Measurements from ENCODE around the gene CCDC179. TPM values are rescaled to one million over a fixed set of nuclear protein-coding genes. Genes with fewer than 3 reads are reported as not detected.

Gene CCDC179
- not detected for total RNA-seq

DNA sequence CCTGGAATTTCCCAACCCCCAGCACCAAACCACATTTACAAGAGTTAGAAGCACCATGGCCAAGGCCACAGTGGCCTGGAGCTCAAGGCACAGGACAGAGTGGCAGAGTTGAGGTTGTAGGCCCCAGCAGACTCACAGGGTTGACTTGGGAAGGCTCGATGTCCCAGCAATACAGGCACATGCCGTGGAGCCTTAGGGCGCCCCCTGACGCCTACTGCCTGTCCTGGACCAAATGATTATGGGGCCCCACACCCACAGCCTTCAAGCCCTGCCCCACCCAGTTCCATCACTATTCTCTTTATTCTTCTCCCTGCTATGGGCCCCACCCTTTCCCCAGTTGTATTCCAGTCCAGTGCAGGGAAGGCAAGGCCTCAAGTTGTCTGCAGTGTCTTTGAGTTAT lies at the start of gene CCDC179:
Gene CCDC179 (minus strand): TSS at position 234 of the 400 bp plus-strand sequence. CDS start 53 bp downstream, at position 181.
- Histone ChIP-seq H3K4me1 (ENCODE audit: insufficient read depth, low read length) (no peaks in the 10 kb centered on the region), H3K4me3 (ENCODE audit: low read length) (no peak within 1 kb of the TSS), H3K9me3 (ENCODE audit: low read depth, low read length) (no peaks in the 10 kb centered on the region), H3K27me3 (ENCODE audit: insufficient read depth, low read length) (no peaks in the 10 kb centered on the region)

DNA sequence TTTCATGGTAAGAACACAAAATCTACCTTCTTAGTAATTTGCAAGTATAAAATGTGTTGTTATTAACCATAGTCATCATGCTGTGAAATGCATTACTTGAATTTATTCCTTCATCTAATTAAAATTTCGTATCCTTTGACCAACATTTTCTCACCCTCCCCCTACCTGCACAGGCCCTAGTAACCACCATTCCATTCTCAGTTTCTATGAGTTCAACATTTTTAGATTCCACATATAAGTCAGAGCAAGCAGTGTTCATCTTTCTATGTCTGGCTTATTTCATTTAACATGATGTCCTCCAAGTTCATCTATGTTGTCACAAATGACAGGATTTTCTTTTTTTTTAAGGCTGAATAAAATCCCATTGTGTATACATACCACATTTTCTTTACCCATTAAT lies 43.5 kb upstream of the CCDC179 start:
- Histone ChIP-seq H3K4me1 (ENCODE audit: insufficient read depth, low read length) (no peaks in the 10 kb centered on the region), H3K4me3 (ENCODE audit: low read length) (no peak overlapping the region), H3K9me3 (ENCODE audit: low read depth, low read length) (no peaks in the 10 kb centered on the region), H3K27me3 (ENCODE audit: insufficient read depth, low read length) (no peaks in the 10 kb centered on the region)

DNA sequence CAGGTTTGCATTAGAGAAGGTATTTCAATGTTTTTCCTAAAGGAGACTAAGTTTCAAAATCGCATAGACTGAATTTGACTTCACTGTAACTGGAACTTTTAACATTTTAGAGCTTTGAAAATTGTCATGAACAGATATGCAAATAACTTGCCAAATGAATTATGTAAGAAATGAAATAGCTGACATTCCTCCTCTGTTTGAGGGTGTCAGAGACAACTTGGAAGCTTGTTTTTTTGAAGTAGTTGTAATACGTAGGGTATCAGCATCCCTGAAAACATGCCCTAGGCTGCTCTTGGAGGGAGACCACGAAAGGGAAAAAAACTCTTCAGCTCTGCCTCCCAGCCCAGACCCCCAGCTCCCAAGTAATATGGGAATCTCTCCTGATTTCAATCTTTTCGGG lies 41.3 kb upstream of the CCDC179 start:
- H3K27me3 ChIP-seq (ENCODE audit: insufficient read depth, low read length) = no peaks in the 10 kb centered on the region

DNA sequence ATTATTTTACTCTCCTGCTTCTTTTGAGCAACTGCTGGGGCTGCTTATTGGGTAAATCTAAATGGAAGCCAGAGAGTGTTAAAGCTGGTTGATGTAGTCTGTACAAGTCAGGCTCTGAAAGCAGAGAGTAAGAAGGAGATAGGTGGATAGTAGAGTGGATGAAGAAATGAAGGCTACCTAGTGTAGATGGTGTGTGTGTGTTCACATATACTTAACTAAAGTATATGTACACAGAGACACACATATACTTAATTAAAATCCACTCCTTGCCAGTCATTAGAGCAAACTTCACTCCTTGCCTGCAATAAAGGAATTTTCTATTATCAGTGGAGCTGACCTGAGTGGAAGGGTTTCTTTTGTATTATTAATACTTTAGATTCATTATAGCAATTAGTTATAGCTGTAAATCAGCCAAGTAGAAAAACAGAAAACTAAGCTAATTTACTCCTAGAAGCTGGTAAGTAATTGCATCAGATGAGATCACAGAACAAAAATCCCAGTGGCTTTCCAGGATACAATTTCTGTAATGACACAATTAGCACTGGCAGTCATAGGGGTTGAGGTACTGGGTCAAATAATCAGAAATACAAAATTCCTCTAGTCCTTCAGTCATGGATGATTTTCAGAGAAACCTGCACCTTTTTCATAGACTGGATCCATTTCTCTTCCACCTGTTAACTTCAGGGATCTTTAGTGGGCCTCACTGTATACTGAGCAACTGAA lies 40.7 kb upstream of the CCDC179 start:
- Histone ChIP-seq H3K27me3 (ENCODE audit: insufficient read depth, low read length) (no peaks in the 10 kb centered on the region), H3K4me1 (ENCODE audit: insufficient read depth, low read length) (no peaks in the 10 kb centered on the region), H3K9me3 (ENCODE audit: low read depth, low read length) (no peaks in the 10 kb centered on the region), H3K4me3 (ENCODE audit: low read length) (no peak overlapping the region)

More for the DNA sequence above, 41.3 kb upstream of the CCDC179 start:
- no peak overlapping the region for H3K4me3 ChIP-seq (ENCODE audit: low read length)
- H3K9me3 ChIP-seq (ENCODE audit: low read depth, low read length) = no peaks in the 10 kb centered on the region
- H3K4me1 ChIP-seq (ENCODE audit: insufficient read depth, low read length) = no peaks in the 10 kb centered on the region

DNA sequence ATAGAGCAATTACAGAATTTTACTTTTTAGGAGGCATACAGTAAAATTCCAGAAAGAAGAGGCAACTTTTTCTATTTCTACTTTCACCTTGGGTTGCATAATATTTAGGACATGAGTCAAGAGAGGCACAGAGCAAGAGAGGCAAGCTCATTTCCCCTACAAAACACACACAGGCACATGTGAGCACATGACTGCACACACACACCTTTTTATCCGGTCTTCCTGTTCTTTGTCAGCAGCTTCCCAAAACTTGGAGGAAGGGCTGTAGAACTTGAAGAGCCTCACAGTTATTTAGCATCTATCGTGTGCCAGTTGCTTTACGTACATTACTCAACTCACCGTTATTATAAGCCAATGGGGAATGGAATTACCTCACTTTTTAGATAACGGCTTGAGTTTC lies 37.8 kb upstream of the CCDC179 start:
- Histone ChIP-seq H3K4me1 (ENCODE audit: insufficient read depth, low read length) (no peaks in the 10 kb centered on the region), H3K4me3 (ENCODE audit: low read length) (no peak overlapping the region), H3K9me3 (ENCODE audit: low read depth, low read length) (no peaks in the 10 kb centered on the region), H3K27me3 (ENCODE audit: insufficient read depth, low read length) (no peaks in the 10 kb centered on the region)

DNA sequence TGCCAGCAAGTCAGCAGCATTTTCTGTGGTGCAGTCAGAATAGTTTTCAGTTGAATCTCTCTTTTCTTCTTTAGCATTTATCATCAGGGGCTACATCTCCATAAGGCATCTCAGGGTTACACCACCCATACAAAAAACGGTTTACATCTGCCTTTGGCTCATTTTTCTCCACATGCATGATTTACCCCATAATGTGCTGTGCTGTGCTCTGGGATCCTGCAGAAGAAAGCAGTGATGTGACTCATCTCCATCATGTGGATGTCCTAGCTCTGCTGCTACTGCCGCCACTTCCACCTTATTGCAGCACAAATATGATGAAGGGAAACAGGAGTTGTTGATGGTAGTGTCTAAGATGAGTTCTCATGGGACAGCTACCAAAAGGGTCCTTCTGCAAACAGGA lies 30.0 kb upstream of the CCDC179 start:
- no peaks in the 10 kb centered on the region for H3K9me3 ChIP-seq (ENCODE audit: low read depth, low read length)
- H3K4me1 ChIP-seq (ENCODE audit: insufficient read depth, low read length) = no peaks in the 10 kb centered on the region
- no peak overlapping the region for H3K4me3 ChIP-seq (ENCODE audit: low read length)
- H3K27me3 ChIP-seq (ENCODE audit: insufficient read depth, low read length) = no peaks in the 10 kb centered on the region

DNA sequence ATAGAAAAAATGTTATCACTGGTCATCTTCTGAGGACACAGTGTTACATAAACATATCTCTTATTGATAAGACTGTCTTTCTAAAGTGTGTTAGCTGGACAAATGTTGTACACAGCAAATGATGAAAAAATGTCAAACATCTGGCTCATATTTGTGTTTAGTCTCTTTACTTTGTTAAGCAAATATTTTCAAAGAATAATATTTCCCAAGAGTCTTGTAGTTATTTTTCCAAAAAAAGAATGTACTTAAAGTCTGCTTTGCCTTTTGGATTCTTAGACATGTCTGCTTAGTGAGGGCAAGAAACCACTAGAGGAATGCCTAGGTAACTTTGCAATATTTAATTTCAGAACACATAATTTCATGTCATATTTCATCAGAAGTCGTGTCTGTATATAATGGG lies 23.9 kb upstream of the CCDC179 start:
- no peaks in the 10 kb centered on the region for H3K4me1 ChIP-seq (ENCODE audit: insufficient read depth, low read length)
- no peak overlapping the region for H3K4me3 ChIP-seq (ENCODE audit: low read length)
- no peaks in the 10 kb centered on the region for H3K27me3 ChIP-seq (ENCODE audit: insufficient read depth, low read length)
- H3K9me3 ChIP-seq (ENCODE audit: low read depth, low read length) = no peaks in the 10 kb centered on the region

DNA sequence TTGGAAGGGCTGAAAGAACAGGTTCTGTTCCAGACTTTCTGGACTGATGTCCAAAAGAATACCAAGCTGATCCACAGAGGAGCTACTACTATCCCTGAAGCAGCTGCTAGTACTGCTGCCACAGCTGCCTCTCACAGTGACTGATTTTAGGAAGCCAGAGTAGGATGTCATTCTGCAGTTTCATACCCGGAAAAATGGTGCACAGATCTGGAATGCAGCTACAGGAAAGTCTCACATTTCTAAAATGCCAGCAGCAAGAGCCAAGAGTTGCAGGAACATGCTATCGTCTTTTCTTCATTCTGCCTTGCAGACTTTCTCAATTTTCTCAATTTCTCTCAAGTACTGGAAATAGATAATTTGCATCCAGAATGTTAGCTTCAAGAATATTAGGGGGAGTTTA lies 19.4 kb upstream of the CCDC179 start:
- Histone ChIP-seq H3K4me3 (ENCODE audit: low read length) (no peak overlapping the region), H3K27me3 (ENCODE audit: insufficient read depth, low read length) (no peaks in the 10 kb centered on the region), H3K4me1 (ENCODE audit: insufficient read depth, low read length) (no peaks in the 10 kb centered on the region), H3K9me3 (ENCODE audit: low read depth, low read length) (no peaks in the 10 kb centered on the region)

DNA sequence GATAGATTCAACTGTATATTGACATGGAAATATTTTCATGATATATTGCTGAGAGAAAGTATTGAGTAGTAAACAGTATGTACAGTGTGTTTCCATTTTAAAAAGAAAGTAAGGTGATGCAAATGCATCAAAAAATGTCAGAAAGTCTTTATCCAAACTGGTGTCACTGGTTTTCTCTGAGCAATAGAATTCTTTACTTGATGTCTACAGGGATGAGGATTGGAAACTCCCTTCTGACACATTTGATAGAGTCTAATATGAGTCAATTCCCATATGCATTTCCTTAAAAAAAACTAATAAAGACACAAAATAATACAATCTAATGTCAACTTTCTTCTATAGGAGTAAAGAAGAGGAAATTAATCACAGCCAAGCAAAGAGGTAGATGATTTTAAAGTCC lies 18.3 kb upstream of the CCDC179 start:
- no peaks in the 10 kb centered on the region for H3K4me1 ChIP-seq (ENCODE audit: insufficient read depth, low read length)
- H3K9me3 ChIP-seq (ENCODE audit: low read depth, low read length) = no peaks in the 10 kb centered on the region
- H3K27me3 ChIP-seq (ENCODE audit: insufficient read depth, low read length) = no peaks in the 10 kb centered on the region
- H3K4me3 ChIP-seq (ENCODE audit: low read length) = no peak overlapping the region

DNA sequence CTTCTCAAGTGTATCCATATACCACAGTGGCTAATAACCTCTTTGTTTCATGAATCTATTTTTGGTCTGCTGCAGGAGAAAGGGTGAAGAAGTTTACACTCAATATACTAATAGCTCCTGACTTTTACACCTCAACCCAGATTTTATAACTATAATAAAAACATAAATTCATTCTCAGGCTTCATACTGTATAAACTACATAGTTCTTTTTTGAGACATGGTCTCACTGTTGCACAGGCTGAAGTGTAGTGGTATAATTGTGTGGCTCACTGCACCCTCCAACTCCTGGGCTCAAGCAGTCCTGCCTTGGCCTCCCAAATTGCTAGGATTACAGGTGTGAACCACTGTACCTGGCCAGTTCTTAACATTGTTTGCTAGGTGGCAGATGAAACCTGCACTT lies 17.8 kb upstream of the CCDC179 start:
- Histone ChIP-seq H3K27me3 (ENCODE audit: insufficient read depth, low read length) (no peaks in the 10 kb centered on the region), H3K9me3 (ENCODE audit: low read depth, low read length) (no peaks in the 10 kb centered on the region), H3K4me1 (ENCODE audit: insufficient read depth, low read length) (no peaks in the 10 kb centered on the region), H3K4me3 (ENCODE audit: low read length) (no peak overlapping the region)

DNA sequence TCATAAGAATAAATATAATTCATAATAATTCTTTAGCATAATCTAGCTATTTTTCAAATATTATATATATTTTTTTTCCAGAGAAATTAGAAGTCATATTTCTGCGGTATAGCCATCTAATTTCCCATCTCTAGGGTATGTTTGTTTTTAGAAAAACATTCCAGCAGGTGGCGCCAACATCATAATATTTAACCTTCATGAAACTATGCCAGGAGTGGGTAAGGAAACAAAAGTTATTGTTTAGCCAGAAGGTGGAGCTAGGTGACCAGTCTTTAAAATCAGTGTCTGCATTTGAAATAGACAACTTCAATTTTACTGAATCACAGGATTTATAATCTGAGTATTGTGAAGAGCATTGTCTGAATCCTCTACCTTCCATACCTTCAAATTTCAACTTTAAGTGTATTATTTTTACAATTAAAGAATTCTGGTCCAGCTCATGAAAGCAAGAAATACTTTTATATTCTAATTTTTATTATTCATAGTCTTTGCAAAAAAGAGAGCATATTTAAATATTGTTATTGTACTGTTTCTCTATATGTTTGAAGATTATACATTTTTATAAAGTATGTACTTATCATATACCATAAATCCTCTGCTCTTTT lies 15.7 kb upstream of the CCDC179 start:
- Histone ChIP-seq H3K4me3 (ENCODE audit: low read length) (no peak overlapping the region), H3K9me3 (ENCODE audit: low read depth, low read length) (no peaks in the 10 kb centered on the region), H3K4me1 (ENCODE audit: insufficient read depth, low read length) (no peaks in the 10 kb centered on the region), H3K27me3 (ENCODE audit: insufficient read depth, low read length) (no peaks in the 10 kb centered on the region)

DNA sequence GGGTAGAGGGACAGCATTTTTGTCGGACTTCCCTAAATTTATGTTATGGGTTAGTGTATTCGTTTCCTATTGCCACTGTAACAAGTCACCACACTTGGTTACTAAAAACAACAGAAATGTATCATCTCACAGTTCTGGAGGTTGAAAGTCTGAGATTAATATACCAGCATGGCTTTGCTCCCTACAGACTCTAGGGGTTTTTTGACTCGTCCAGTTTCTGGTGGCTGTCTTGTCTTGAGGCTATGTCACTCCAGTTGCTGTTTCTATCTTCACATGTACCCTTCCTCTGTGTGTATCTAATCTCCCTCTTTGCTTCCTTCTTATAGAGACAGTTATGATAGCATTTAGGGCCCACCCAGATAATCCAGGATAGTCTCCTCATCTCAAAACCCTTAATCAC lies 9.1 kb upstream of the CCDC179 start:
- Histone ChIP-seq H3K27me3 (ENCODE audit: insufficient read depth, low read length) (no peaks in the 10 kb centered on the region), H3K4me3 (ENCODE audit: low read length) (no peak overlapping the region), H3K4me1 (ENCODE audit: insufficient read depth, low read length) (no peaks in the 10 kb centered on the region), H3K9me3 (ENCODE audit: low read depth, low read length) (no peaks in the 10 kb centered on the region)

DNA sequence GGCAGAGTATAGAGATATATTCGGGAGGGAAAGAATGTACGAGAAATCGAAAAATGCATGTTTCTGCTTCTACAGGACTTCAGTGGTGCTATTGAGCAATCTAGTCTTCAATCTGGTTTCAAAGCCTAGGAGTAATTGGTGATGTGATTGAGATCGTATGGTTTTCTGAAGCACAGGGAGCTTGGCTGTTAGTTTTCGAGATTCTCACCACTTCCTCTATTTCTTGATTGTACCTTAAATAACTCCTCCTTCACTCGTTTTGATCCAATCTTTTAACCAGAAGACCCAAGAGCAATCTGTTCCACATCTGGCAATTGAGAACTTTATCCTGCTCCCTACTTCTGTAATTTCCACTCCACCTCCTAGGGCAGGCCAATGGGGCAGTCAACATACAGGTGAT lies 518 bp downstream of the CCDC179 start:
- no peak overlapping the region for H3K4me3 ChIP-seq (ENCODE audit: low read length)
- H3K9me3 ChIP-seq (ENCODE audit: low read depth, low read length) = no peaks in the 10 kb centered on the region
- no peaks in the 10 kb centered on the region for H3K4me1 ChIP-seq (ENCODE audit: insufficient read depth, low read length)
- H3K27me3 ChIP-seq (ENCODE audit: insufficient read depth, low read length) = no peaks in the 10 kb centered on the region

DNA sequence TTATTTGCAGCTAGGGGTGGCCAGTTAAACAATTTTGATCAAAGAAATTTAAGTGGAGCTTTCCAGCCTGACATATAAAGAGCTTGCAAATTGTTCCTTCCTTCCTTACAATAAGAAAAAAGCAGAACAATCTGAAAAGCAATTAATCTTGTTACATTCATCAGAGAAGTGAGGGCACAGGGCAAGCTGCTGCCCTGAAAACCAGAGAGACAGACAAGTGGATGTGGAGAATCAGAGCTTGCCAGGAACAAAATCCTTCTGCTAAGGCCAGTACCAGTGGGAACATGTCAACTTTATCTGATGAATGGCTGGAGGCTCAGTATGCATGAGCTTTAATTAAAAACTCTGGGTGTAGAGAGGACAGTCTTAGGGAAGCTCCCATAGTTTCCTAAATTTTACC lies 8.8 kb downstream of the CCDC179 start:
- Histone ChIP-seq H3K4me1 (ENCODE audit: insufficient read depth, low read length) (no peaks in the 10 kb centered on the region), H3K9me3 (ENCODE audit: low read depth, low read length) (no peaks in the 10 kb centered on the region), H3K27me3 (ENCODE audit: insufficient read depth, low read length) (no peaks in the 10 kb centered on the region), H3K4me3 (ENCODE audit: low read length) (no peak overlapping the region)

DNA sequence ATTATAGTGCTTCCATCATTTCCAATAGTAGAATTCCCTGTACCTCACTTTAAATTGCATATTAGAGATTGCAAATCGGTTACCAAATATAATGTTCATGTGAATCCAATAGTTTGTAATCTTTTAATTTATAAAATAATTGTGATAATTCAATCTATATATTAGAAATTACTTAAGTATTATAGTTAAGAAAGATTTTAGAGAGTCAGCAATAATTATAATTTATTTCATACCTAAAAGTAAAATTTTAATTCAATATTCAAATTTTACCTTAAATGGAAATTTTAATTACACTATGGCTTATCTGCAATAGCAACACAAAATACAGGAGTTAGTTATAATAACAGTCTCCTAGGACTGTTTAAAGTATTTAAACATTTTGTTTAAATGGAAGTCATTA lies 13.5 kb downstream of the CCDC179 start:
- Histone ChIP-seq H3K4me3 (ENCODE audit: low read length) (no peak overlapping the region), H3K4me1 (ENCODE audit: insufficient read depth, low read length) (no peaks in the 10 kb centered on the region), H3K9me3 (ENCODE audit: low read depth, low read length) (no peaks in the 10 kb centered on the region), H3K27me3 (ENCODE audit: insufficient read depth, low read length) (no peaks in the 10 kb centered on the region)
